Measurements from ENCODE around the gene PRUNE2.

PRUNE2 gene

GRCh38 chr9:76818271-76818670 lies 87.6 kb downstream of the PRUNE2 start:
- TF ChIP-seq TAF1 (IDR thresholded peaks at IDR 0.05; ENCODE audit: borderline replicate concordance, insufficient read depth, low read length) (no peak), POLR2AphosphoS5 (IDR thresholded peaks at IDR 0.05; ENCODE audit: low read depth, low read length) (no peak), REST (IDR thresholded peaks at IDR 0.05; ENCODE audit: insufficient read depth in 1 of 2, low read depth in 2 of 2, low read length in 2 of 2) (peak in 1 of 2 experiments; percentile 32; a peak in 1 of 4 replicates), SIN3A (IDR thresholded peaks at IDR 0.05; ENCODE audit: borderline replicate concordance, insufficient read depth, low read length) (no peak), FOXP2 (optimal IDR thresholded peaks at IDR 0.05; ENCODE audit: borderline replicate concordance, extremely low read depth, extremely low read length, insufficient read depth) (peak; percentile 17)

- TF ChIP-seq REST (IDR thresholded peaks at IDR 0.05; ENCODE audit: insufficient read depth in 1 of 2, low read depth in 2 of 2, low read length in 2 of 2) (no peak), FOXP2 (optimal IDR thresholded peaks at IDR 0.05; ENCODE audit: borderline replicate concordance, extremely low read depth, extremely low read length, insufficient read depth) (no peak), SIN3A (IDR thresholded peaks at IDR 0.05; ENCODE audit: borderline replicate concordance, insufficient read depth, low read length) (no peak), TAF1 (IDR thresholded peaks at IDR 0.05; ENCODE audit: borderline replicate concordance, insufficient read depth, low read length) (no peak), POLR2AphosphoS5 (IDR thresholded peaks at IDR 0.05; ENCODE audit: low read depth, low read length) (no peak)
Measured at GRCh38 chr9:76817489-76817888, 88.4 kb downstream of the PRUNE2 start.

- no peak for TF ChIP-seq REST (IDR thresholded peaks at IDR 0.05; ENCODE audit: insufficient read depth in 1 of 2, low read depth in 2 of 2, low read length in 2 of 2)
- TF ChIP-seq POLR2AphosphoS5 (IDR thresholded peaks at IDR 0.05; ENCODE audit: low read depth, low read length), result no peak
- no peak for TF ChIP-seq SIN3A (IDR thresholded peaks at IDR 0.05; ENCODE audit: borderline replicate concordance, insufficient read depth, low read length)
- TF ChIP-seq TAF1 (IDR thresholded peaks at IDR 0.05; ENCODE audit: borderline replicate concordance, insufficient read depth, low read length), result no peak
- no peak for TF ChIP-seq FOXP2 (optimal IDR thresholded peaks at IDR 0.05; ENCODE audit: borderline replicate concordance, extremely low read depth, extremely low read length, insufficient read depth)
Measured at GRCh38 chr9:76812591-76812990, 93.3 kb downstream of the PRUNE2 start.

- no peak for TF ChIP-seq SIN3A (IDR thresholded peaks at IDR 0.05; ENCODE audit: borderline replicate concordance, insufficient read depth, low read length)
- no peak for TF ChIP-seq POLR2AphosphoS5 (IDR thresholded peaks at IDR 0.05; ENCODE audit: low read depth, low read length)
- TF ChIP-seq FOXP2 (optimal IDR thresholded peaks at IDR 0.05; ENCODE audit: borderline replicate concordance, extremely low read depth, extremely low read length, insufficient read depth), result no peak
- no peak for TF ChIP-seq REST (IDR thresholded peaks at IDR 0.05; ENCODE audit: insufficient read depth in 1 of 2, low read depth in 2 of 2, low read length in 2 of 2)
- TF ChIP-seq TAF1 (IDR thresholded peaks at IDR 0.05; ENCODE audit: borderline replicate concordance, insufficient read depth, low read length), result no peak
Measured at GRCh38 chr9:76810377-76810957, 95.4 kb downstream of the PRUNE2 start.
